SW 1271 (cell line): Measurements from ENCODE around the gene MEIS3.
"Not testable (repeated sequence)": the region's sequence is repeated elsewhere in the genome, so short reads cannot be mapped to it uniquely, and the experiment has no call there.

Experiments
- DNase-seq, 2 experiments: peaks; one replicate each; lab custom pipeline; 2025; lab: John Stamatoyannopoulos, UW

The MEIS3 gene

GRCh38 chr19:47415953-47416642, 3.2 kb downstream of the MEIS3 start:
- no peak for DNase-seq

GRCh38 chr19:47414469-47414868, 4.9 kb downstream of the MEIS3 start:
- no peak for DNase-seq

GRCh38 chr19:47413941-47414340, 5.4 kb downstream of the MEIS3 start:
- DNase-seq = no peak

GRCh38 chr19:47411696-47412095, 7.6 kb downstream of the MEIS3 start:
- DNase-seq = not testable (repeated sequence)

GRCh38 chr19:47411101-47411500, 8.2 kb downstream of the MEIS3 start:
- no peak for DNase-seq

- DNase-seq = no peak
Observed at GRCh38 chr19:47408156-47408938, 11.0 kb downstream of the MEIS3 start.

GRCh38 chr19:47407417-47407774, 11.9 kb downstream of the MEIS3 start:
- no peak for DNase-seq

GRCh38 chr19:47406711-47407416, 12.5 kb downstream of the MEIS3 start:
- no peak for DNase-seq

GRCh38 chr19:47405854-47406417, 13.4 kb downstream of the MEIS3 start:
- DNase-seq = no peak

GRCh38 chr19:47405197-47405550, 14.2 kb downstream of the MEIS3 start:
- no peak for DNase-seq

GRCh38 chr19:47404334-47405196, 14.8 kb downstream of the MEIS3 start:
- no peak for DNase-seq

GRCh38 chr19:47402504-47402903, 16.8 kb downstream of the MEIS3 start:
- DNase-seq = no peak

GRCh38 chr19:47398707-47399597, 20.4 kb downstream of the MEIS3 start:
- DNase-seq = no peak

GRCh38 chr19:47391510-47392223, 27.7 kb downstream of the MEIS3 start:
- DNase-seq = peak in 1 of 2 experiments; percentile 64

GRCh38 chr19:47390533-47391488, 28.5 kb downstream of the MEIS3 start:
- no peak for DNase-seq

- no peak for DNase-seq
Observed at GRCh38 chr19:47389150-47389556, 30.2 kb downstream of the MEIS3 start.

GRCh38 chr19:47388721-47389120, 30.6 kb downstream of the MEIS3 start:
- DNase-seq = not testable (repeated sequence)

GRCh38 chr19:47387623-47388022, 31.7 kb downstream of the MEIS3 start:
- not testable (repeated sequence) for DNase-seq

- not testable (repeated sequence) for DNase-seq
Observed at GRCh38 chr19:47386582-47386981, 32.7 kb downstream of the MEIS3 start.
